Measurements from ENCODE around the gene NCAM2.

- TF ChIP-seq, protein P1, sequence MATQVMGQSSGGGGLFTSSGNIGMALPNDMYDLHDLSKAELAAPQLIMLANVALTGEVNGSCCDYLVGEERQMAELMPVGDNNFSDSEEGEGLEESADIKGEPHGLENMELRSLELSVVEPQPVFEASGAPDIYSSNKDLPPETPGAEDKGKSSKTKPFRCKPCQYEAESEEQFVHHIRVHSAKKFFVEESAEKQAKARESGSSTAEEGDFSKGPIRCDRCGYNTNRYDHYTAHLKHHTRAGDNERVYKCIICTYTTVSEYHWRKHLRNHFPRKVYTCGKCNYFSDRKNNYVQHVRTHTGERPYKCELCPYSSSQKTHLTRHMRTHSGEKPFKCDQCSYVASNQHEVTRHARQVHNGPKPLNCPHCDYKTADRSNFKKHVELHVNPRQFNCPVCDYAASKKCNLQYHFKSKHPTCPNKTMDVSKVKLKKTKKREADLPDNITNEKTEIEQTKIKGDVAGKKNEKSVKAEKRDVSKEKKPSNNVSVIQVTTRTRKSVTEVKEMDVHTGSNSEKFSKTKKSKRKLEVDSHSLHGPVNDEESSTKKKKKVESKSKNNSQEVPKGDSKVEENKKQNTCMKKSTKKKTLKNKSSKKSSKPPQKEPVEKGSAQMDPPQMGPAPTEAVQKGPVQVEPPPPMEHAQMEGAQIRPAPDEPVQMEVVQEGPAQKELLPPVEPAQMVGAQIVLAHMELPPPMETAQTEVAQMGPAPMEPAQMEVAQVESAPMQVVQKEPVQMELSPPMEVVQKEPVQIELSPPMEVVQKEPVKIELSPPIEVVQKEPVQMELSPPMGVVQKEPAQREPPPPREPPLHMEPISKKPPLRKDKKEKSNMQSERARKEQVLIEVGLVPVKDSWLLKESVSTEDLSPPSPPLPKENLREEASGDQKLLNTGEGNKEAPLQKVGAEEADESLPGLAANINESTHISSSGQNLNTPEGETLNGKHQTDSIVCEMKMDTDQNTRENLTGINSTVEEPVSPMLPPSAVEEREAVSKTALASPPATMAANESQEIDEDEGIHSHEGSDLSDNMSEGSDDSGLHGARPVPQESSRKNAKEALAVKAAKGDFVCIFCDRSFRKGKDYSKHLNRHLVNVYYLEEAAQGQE (IDR thresholded peaks at IDR 0.05; ENCODE audit: low read depth), result no peak
- TF ChIP-seq TEAD4 (IDR thresholded peaks at IDR 0.05) (no peak), RAD21 (IDR thresholded peaks at IDR 0.05; ENCODE audit: low read depth) (no peak), EGR1 (IDR thresholded peaks at IDR 0.05) (no peak), ZBTB7A (IDR thresholded peaks at IDR 0.05; ENCODE audit: low read depth) (no peak), FOXM1 (IDR thresholded peaks at IDR 0.05; ENCODE audit: borderline replicate concordance, low read depth) (no peak), YY1 (IDR thresholded peaks at IDR 0.05; ENCODE audit: low read depth) (no peak), USF1 (IDR thresholded peaks at IDR 0.05) (no peak), NFIC (IDR thresholded peaks at IDR 0.05) (no peak), TAF1 (IDR thresholded peaks at IDR 0.05; ENCODE audit: low read depth) (no peak), TCF12 (IDR thresholded peaks at IDR 0.05; ENCODE audit: low read depth) (no peak)
Observed at GRCh38 chr21:21301013-21301412, 302.8 kb downstream of the NCAM2 start.
